Lung (tissue), 12 donors: ENCODE measurements around the gene RRH. TPM values are rescaled to one million over a fixed set of nuclear protein-coding genes. Genes with fewer than 3 reads are reported as not detected.
"Not testable (repeated sequence)": the region's sequence is repeated elsewhere in the genome, so short reads cannot be mapped to it uniquely, and the experiment has no call there.

ENCODE experiments used
- ATAC-seq: fragments of 200-7000 bp; cut with Tn5 transposase; one replicate; pipeline ENCODE4 v1.9.1; 2020; ENCODE audit warnings: moderate number of reproducible peaks; ENCODE audit not compliant: insufficient read depth, low FRiP score
- DNase-seq, 3 donors: peaks; one replicate each; pipeline ENCODE4 v3.0.0-alpha.2; 2013 to 2017
- H3K27ac ChIP-seq, 2 donors: one replicate each; pipeline ENCODE4 v1.5.1; 2013; ENCODE audit warnings: mild to moderate bottlenecking in 2 of 2, moderate library complexity in 2 of 2, control low read depth in 1 of 2, inconsistent platforms in 1 of 2, low read depth in 1 of 2, low read length in 1 of 2
- H3K27me3 ChIP-seq, 3 donors: one replicate each; pipeline ENCODE4 v1.5.1; 2013; ENCODE audit warnings: low read length in 2 of 3; ENCODE audit not compliant: control insufficient read depth in 3 of 3, insufficient read depth in 3 of 3
- H3K36me3 ChIP-seq, 4 donors: one replicate each; pipeline ENCODE4 v1.5.1; 2013; ENCODE audit warnings: low read length in 4 of 4, mild to moderate bottlenecking in 1 of 4, moderate library complexity in 1 of 4; ENCODE audit not compliant: control insufficient read depth in 4 of 4, insufficient read depth in 4 of 4
- H3K4me1 ChIP-seq, 5 donors: one replicate each; pipeline ENCODE4 v1.5.1; 2013; ENCODE audit warnings: low read length in 5 of 5, mild to moderate bottlenecking in 2 of 5, moderate library complexity in 1 of 5; ENCODE audit not compliant: control insufficient read depth in 5 of 5, insufficient read depth in 5 of 5
- H3K4me3 ChIP-seq: one replicate; pipeline ENCODE4 v1.5.1; 2013; ENCODE audit warnings: mild to moderate bottlenecking, control low read depth, moderate library complexity
- H3K9ac ChIP-seq, 2 donors: one replicate each; pipeline ENCODE4 v1.5.1; 2013; ENCODE audit warnings: low read length in 2 of 2, control low read depth in 1 of 2; ENCODE audit not compliant: insufficient read depth in 1 of 2
- H3K9me3 ChIP-seq, 4 donors: one replicate each; pipeline ENCODE4 v1.5.1; 2013; ENCODE audit warnings: low read length in 3 of 4, mild to moderate bottlenecking in 1 of 4, moderate library complexity in 1 of 4; ENCODE audit not compliant: control insufficient read depth in 4 of 4, insufficient read depth in 3 of 4
- WGBS, 2 donors: extraction: QIAGEN DNeasy Blood & Tissue Kit; methylation state at CpG; one replicate each; pipeline ENCODE4 v1.1.7; 2013; 5-methylcytosine and 5-hydroxymethylcytosine counted together
- polyA plus RNA-seq, 2 donors: library from polyadenylated mRNA; stranded (reverse); fragments of 200-250 nt; gene quantifications; one replicate each; pipeline ENCODE4 v1.2.1, GENCODE V29; 2013
- total RNA-seq, 2 donors: library from RNA; depleted of rRNA in 1 of 2; stranded (reverse); fragments of >200 nt in 1 of 2; gene quantifications; one replicate each; pipeline ENCODE4 v1.2.1, GENCODE V29; 2014 to 2021
- TF ChIP-seq, protein P1 (sequence below): IDR thresholded peaks from 2 replicates; pipeline ENCODE4 v1.5.1; 2012; ENCODE audit warnings: mild to moderate bottlenecking; ENCODE audit errors: control extremely low read depth, extremely low read depth
- donor health status: control.
- donor health status: control.
- donor health status: Bipolar disorder and iron deficiency.
- donor health status: healthy.
- donor health status: DM: yes; HTN: yes; CAD: no.

The RRH gene
- total and polyA plus RNA-seq, 4 donors = 0.10 to 0.21 (median 0.20) TPM; not detected in 1

DNA sequence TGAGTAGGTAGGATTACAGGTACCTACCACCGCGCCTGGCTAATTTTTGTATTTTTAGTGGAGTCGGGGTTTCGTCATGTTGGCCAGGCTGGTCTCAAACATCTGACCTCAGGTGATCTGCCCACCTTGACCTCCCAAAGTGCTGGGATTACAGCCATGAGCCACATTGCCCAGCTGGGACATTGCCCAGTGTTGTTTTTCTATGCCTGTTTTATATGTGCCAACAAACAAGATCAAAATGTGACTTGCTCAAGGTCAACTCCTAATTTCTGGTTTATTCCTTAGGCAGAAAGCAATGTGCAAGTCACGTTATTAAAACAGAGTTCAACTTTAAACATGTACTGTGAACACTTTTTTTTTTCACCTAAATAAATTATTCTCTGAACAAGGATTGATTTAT is 22.8 kb downstream of the RRH start:
- Histone ChIP-seq H3K4me1 (no peaks in the 10 kb centered on the region), H3K36me3 (no peaks in the 10 kb centered on the region), H3K27me3 (no peaks in the 10 kb centered on the region), H3K4me3 (no peak overlapping the region), H3K9me3 (no peaks in the 10 kb centered on the region), H3K9ac (no peak overlapping the region), H3K27ac (no peak overlapping the region)
- DNase-seq (no peak), ATAC-seq (no peak)
- TF ChIP-seq, protein P1, sequence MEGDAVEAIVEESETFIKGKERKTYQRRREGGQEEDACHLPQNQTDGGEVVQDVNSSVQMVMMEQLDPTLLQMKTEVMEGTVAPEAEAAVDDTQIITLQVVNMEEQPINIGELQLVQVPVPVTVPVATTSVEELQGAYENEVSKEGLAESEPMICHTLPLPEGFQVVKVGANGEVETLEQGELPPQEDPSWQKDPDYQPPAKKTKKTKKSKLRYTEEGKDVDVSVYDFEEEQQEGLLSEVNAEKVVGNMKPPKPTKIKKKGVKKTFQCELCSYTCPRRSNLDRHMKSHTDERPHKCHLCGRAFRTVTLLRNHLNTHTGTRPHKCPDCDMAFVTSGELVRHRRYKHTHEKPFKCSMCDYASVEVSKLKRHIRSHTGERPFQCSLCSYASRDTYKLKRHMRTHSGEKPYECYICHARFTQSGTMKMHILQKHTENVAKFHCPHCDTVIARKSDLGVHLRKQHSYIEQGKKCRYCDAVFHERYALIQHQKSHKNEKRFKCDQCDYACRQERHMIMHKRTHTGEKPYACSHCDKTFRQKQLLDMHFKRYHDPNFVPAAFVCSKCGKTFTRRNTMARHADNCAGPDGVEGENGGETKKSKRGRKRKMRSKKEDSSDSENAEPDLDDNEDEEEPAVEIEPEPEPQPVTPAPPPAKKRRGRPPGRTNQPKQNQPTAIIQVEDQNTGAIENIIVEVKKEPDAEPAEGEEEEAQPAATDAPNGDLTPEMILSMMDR = no peak
- WGBS, 2 donors = 75 to 89% methylated on average over 5 of the region's 5 CpGs

DNA sequence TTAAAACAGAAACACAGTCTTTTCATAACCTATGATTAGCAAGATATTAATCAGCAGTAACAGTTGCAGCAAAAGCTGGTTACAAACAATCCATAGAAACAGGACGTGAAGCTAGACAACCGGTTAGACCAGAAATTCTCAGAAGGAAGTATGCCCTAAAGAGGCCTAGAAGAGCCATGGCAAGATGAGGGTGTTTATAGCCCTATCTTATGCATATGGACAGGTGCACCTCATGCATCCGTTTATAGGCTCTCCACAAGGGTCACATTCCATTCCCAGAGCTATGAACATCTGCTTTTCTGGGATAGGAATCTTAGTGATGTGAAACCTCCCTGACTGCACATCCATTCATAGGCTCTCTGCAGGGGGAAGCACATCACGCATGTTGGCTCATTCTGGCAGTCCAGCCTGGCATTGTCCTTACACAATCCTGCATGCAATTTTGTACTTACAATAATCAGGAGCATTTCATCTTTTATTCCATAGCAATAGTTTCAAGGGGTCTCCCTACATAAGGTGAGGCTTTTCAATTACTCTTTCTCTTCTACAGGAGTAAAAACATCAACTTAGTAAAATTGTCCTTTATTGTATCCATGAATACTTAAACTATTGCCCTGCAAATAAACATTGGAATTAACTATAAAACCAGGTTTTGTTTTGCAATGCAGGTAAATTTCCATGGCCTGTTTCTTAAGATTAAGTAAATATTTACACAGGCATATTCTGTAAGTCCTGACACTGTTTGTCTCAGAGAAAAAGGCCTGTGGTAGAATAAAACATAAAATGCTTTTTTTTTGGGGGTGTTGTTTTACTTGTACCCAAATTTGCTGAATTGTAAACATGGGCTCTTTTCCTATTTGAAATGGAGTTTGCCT is 31.9 kb downstream of the RRH start:
- not testable (repeated sequence) for H3K36me3 ChIP-seq, H3K27me3 ChIP-seq, H3K27ac ChIP-seq, DNase-seq, ATAC-seq, H3K4me3 ChIP-seq, H3K4me1 ChIP-seq, H3K9ac ChIP-seq, H3K9me3 ChIP-seq
- 89 to 97% methylated on average over 4 of the region's 4 CpGs for WGBS, 2 donors

DNA sequence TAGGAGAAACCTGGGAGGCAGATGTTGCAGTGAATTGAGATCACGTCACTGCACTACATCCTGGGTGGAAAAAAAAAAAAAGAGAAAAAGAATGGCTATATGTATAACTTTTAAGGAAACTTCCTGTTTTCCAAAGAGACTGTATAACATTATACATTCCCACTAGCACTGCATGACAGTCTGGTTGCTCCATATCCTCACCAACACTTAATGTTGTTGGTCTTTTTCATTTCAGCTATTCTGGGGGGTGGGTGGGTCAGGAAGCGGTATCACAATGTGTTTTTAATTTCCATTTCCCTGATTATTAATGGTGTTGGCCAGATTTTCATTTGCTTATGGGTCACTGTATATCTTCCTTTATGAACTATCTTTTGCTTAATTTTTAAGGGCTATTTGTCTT is 33.5 kb downstream of the RRH start:
- H3K4me1 ChIP-seq = no peaks in the 10 kb centered on the region
- H3K36me3 ChIP-seq = no peaks in the 10 kb centered on the region
- H3K27me3 ChIP-seq = no peaks in the 10 kb centered on the region
- no peak overlapping the region for H3K27ac ChIP-seq
- H3K4me3 ChIP-seq = no peak overlapping the region
- TF ChIP-seq, protein P1 = no peak
- peaks cover 0 to 2% (median 0%) of the 10 kb centered on the region in 4 donors for H3K9me3 ChIP-seq
- WGBS, 2 donors = 88 to 93% methylated on average over 2 of the region's 2 CpGs
- DNase-seq = no peak
- ATAC-seq = no peak
- H3K9ac ChIP-seq = no peak overlapping the region

DNA sequence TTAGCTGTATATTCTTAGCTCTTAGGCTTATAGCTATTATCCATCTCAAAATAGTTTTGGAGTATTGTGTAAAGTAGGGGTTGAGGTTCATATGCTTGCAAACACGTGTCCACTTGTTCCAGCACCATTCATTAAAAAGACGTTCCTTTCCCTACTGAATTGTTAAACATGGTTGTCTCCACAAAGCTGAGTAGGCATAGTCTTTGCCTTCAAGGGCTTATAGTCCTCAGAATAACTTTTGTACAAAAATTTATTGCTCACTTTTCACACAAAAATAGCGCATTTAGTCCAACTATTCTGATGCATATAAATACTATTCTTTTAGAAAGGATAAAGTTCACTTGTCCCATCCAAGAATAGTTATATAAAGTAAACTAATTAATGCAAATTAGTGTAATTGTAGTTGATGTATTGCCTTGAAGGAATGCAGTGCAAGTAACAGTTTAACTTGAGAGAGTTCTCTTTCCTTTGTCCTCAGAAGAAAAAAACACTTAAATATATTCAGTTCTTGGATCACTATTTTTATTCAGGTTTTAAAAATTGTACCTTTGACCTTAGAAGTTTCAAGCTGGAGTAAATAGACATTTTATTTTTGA is 34.2 kb downstream of the RRH start:
- H3K27ac ChIP-seq = no peak overlapping the region
- WGBS, 2 donors = 85 to 94% methylated on average over 3 of the region's 3 CpGs
- peaks cover 0 to 2% (median 0%) of the 10 kb centered on the region in 4 donors for H3K36me3 ChIP-seq
- no peaks in the 10 kb centered on the region for H3K27me3 ChIP-seq
- ATAC-seq = no peak
- H3K4me1 ChIP-seq = no peaks in the 10 kb centered on the region
- TF ChIP-seq, protein P1 = no peak
- H3K9me3 ChIP-seq = peaks cover 0 to 2% (median 0%) of the 10 kb centered on the region in 4 donors
- H3K9ac ChIP-seq = no peak overlapping the region
- no peak overlapping the region for H3K4me3 ChIP-seq
- no peak for DNase-seq
